HS-5 (cell line): ENCODE results near the gene COX17.

Experiments used
- DNase-seq: peaks from one replicate; pipeline ENCODE4 v3.0.0-alpha.2; 2012; ENCODE audit warnings: low read depth

COX17 gene

DNA sequence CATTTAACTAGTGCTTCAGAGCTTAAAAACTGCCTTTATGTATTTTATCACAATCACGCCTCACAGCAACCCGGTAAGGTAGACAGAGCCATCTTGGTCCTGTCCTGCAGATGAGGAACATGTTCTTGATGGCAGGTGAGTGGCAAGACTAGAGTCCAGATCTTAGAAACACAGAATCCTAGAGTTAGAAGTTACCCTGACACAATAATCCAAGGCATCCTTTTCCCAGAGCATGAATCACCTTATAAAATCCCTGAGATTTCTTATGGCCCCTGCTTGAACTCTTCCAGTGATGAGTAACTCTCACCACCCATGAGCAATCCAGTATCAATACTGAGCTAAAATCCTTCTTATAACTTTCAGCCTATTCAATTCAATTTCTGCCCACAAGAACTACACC, 33.7 kb downstream of the COX17 start:
- peak; percentile 82 for DNase-seq

DNA sequence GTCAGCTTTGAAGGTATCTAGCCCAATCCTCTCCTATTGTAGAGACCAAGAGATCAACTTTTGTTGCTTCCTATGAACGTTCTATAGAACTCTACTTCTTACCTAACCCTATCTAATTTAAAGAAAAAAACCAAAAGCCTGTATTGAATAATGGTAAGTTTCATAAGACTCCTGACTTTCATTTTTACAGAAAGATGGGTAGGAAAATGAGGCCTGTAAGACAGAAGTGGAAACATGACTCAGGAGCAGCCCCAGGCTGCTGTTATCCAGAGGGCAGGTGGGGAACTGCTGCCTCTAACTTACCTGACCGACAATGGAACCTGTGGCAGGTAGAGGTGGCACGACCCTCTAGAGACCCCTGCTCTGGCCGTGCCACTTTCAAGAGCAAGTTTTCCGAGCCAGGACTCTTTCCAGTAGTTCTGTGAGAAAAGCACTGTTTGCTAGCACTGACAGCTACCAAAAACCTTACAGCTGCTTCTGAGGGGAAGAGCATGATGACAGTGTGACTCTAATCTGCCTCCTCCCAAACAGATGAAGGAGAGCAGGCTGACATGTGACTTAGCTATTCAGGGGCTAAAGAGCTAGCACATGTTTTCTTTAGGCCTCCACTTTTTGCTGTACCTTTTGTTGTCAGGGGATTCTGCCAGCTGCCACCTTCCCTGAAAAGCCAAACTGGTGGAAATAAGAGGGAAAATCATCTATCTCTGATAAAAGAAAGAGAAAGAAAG, 34.3 kb downstream of the COX17 start:
- no peak for DNase-seq

DNA sequence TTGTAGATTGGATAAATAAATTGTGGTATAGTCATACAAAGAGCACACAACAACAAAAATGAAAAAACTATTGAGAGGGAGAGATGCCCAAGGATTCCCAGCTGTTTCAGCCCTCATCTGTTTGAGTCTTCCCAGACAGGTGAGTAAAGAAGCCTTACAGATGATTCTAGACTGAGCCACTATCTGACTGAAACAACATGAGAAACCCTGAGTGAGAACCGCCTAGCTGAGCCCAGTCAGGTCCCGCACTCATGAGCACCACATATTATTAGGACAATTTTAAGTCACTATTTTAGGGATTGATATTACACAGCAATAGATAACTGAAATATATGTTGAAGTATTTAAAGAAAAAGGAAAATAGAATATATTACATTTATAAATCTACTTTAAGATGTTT, 35.8 kb downstream of the COX17 start:
- no peak for DNase-seq

DNA sequence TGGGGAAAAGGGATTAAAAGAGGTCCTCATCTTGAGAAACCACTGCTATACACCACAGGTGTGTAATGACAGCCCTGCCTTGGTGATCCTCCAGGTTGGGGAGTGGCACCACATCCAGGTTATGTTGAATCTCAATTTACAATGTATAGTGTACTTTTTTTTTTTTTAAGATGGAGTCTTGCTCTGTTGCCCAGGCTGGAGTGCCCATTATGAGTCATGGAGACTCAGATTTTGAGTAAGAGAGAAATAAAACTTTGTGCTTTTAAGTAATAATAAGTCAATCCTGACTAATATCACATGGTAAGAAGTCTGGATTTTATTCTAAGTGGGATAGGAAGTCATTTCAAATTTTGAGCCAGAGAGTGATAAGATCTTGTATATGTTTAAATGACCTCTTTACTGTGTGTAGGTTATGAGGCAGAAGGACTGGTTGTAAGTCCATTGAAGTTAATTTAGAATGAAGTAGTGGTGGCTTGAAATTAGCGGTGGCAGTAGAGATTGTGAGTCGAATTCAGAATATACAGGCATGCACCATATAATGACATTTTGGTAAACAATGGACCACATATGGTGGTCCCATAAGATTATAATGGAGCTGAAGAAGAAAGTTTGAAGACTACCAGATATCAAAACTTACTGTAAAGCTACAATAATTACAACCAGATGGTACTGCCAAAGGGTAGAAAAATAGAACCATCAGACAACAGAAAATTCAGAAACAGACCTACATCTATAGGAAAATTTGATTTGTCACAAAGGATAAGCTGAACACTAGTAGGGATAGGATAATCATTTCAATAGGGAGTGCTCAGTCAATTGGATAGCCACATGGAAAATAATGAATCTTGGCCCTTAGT, 37.5 kb downstream of the COX17 start:
- DNase-seq: no peak

DNA sequence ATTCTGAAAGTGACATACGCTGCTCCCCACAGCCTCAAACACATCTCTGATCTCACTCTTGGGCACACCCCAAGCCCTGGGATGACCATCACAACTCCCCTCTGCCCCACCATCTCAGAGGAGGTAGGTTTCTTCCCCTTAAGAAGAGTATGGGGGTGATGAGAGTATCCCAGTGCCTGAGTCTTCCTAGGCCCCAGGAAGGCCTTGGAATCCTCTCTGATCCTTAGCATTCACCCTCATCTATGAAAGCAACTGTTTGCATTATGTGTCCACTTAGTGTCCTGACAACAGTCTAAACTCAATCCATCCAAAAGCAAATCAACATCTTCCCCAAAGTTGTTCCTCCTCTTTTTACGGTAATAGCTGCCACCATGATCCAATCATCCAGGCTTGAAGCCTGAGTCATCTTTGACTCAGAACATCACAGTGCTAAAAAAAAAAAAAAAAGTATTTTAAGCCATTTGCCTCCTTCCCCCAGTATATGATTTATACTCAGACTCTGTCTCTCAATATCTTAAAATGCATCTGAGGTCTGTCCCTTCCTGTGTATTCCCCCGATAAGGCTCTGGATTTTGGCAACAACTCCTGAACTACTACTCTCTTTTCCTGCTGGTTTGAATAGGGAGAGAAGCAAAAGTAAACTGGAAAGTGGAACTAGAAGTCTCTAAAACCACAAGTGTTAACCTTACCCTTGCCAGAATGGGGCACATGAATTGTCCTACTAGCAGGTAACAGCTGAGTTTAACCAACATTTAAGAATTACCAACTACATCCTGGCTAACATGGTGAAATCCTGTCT, 39.3 kb downstream of the COX17 start:
- DNase-seq: peak; percentile 88

DNA sequence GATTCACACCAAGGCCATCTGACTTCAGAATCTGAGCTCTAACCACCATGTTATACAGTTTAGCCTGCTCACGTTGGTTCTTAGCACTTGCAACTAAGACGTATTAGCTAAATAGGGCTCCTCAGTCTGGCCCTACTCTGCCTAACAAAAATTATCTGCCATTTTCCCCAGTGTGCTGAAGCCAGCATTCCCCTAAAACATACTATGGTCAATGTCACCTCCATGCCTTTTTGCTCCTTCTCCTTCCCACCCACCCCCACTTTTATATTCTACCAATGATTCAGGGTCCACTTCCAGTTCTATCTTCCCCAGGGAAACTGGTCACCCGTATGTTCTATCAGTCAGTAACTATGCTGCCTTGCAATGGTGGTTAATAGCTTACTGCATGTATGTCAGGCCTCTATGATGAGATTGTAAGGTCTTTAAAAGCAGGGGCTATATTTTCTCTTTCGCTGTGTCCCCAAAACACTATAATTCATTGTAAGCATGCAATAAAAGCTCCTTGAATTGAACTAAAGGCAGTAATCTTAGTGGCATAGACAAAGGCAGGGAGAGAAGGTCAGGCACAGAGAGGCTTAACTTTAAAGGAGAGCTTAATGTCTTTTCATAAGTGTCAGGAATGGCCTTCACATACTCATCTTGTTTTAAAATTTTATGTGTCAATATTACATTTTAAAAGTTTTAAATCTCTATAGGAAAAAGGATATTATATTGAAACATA, 40.2 kb downstream of the COX17 start:
- no peak for DNase-seq

DNA sequence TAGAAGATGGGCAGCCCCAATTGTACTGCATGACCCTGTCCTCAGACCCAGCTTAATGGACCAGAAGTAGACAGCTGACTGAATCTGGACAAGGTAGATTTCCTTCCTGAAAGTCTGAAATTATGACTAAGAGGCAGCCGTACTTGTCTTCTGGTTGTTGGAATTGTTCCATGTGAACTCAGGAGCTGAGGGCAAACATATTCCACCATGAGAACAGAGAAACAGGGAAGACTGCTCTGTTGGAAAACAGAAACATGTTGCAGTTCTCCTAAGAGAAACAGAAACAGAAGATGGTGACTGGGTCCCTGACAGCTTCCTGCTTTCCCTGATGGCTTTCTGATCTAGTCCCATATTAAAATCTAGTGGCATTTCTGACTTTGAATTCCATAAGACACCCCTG, 41.0 kb downstream of the COX17 start:
- DNase-seq: no peak

DNA sequence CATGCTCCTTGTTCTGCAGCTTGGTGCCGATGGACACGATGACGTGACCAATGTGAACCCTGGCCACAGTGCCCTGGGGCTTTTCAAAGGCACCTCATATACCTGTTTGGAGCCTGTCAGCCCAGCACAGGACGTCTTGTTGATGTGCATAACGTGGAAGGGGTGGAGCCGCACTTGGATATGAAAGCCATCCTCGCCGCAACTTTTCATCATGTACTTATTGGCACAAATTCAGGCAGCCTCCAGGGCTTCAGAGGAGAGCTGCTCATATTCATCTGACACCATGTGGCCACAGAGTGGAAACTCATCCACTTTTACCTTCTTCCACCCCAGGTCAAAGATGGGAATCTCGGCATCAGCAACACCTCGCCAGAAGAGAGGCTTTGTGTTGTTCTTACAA, 41.5 kb downstream of the COX17 start:
- DNase-seq: no peak

DNA sequence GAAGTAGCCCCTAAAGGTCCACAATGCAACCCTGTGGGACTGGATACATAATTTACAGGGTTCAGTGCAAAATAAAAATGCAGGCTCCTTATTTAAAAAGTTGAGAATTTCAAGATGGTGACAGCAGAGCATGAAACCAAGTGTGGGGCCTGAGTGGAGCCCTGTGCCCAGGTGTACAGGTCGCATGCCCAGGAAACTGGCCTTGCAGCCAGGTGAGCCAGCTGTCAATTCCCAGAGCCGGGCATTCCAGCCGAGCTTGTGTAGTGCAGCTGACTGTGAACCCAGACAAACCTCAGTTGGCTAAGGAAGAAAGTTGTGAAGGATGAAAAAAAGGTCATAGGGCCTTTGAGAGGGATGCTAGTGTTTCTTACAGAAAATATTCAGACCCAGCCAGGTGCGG, 44.4 kb downstream of the COX17 start:
- no peak for DNase-seq

DNA sequence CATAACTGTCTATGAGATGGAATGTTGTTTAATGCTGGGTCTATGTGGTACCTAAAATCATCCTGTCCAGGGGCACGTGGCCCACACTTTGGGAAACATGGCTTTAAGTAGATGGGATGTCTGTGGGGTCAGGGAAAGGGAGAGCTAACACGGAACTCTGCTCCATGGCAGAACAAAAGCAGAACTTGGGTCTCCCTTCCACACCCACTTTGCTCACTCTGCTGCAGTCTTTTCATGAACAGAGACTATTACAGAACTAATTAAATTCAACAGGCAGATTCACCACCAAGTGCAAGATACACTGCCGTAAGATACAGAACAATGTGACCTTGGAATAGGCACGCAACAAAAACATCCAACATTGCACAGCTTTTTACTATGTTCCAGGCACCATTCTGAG, 45.0 kb downstream of the COX17 start:
- DNase-seq: no peak

DNA sequence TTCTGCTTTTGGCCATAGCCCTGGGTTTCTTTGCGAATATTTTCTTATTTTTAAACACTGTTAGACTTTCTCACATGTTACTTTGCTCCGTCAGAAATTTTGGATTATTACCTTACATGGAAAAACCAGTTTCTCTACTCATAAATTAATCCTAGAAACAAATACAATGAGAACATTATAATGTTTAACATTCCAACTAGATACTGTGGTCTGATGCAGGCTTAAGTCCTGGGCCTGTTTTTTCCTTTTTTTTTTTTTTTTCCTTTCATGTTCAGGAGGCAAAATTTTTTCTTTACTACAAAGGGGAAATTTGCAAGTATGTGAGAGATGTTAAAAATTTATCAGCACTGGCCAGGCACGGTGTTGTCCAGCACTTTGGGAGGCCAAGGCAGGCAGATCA, 45.7 kb downstream of the COX17 start:
- DNase-seq: no peak

DNA sequence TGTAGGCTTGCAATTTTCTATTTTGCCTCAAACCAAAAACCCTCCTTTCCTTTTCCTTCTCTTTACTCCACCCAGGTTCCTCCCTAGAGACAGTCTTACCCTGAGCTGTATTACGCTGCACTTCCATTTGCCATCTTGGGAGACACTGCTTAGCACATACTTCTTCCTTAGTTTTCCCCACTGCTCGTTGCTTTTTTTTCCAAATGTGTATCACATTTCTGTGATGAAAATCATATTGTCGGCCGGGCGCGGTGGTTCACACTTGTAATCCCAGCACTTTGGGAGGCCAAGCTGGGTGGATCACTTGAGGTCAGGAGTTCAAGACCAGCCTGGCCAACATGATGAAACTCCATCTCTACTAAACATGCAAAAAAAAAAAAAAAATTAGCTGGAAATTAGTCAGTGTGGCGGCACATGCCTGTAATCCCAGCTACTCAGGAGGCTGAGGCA, 46.3 kb downstream of the COX17 start:
- no peak for DNase-seq

DNA sequence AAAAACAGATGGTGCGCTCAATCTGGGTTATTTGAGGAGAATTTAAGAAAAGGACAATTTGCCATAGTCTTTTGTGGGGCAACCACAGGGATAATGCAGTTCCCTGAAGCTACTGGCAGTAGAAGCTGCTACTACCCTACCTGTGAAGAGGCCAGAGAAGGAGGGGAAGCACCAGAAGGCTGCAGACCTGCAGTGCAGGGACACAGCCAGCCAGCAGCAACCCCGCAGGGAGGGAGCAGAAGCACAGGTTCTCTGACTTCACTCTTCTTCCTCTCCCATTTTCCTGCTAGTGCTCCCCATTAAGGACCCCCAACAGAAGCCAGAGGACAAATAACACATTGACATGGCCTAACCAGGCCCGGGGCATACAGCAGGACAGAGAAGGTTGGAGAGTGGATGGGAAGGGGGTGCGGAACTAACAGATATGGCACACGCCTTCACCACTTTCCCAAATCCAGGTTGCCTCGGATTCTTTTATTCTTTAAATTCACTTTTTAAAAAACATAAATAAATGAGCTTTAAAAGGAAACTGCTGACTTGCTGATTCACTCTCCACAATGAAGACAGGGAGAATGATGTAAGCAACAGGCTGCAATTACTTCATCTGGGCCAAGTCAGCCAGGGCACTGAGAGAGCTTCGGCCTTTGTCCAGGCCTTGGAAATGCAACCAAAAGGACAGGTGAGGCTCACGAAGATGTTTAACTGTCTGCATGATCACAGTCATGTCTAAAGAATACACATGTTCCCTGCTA, 46.9 kb downstream of the COX17 start:
- no peak for DNase-seq

DNA sequence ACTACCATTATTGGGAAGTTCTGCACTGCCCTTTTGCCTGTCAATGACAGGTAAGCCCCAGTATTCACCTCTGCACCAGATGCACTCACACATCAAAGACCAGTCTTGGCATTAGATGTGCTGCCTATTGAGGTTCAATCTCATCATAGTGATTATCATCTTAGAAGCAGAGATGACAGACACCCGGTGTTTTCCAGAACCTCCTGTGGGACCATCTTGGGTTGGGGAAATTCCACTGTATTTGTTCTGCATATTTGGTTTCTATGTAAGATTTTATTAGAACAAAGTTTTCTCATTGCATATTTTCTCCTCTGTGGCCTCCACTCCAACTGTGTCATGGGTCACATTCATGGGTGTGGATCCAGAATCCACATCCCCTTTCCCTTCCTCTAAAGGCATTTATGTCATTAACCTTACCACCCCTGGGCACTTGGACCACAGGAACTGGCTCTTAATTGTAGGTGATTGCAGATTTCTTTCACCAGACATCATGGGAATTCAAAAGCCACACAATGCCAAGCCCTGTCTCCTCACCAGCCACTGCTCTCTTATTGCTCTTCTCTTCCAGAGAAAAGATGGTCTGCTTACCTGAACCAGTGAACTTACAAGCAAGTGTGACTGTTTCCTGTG, 48.3 kb downstream of the COX17 start:
- no peak for DNase-seq

DNA sequence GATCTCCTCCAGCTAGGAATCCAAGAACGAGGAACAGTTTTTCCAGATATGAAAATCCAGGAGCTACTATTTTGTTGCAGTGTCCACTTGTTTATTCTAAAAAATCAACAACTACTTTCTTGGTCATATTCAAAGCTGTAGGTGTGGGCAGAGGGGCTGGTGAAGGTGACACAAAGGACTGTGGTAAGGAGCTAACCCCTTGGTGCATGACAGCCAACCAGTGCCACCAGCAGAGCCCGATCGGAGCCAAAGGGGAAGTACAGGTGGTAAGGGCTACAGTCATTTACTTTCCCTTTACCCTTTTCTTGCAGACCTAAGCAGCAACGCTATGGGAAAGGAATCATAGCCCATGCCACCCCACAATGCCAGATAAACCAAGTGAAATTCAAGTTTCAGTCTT, 48.8 kb downstream of the COX17 start:
- DNase-seq: no peak

DNA sequence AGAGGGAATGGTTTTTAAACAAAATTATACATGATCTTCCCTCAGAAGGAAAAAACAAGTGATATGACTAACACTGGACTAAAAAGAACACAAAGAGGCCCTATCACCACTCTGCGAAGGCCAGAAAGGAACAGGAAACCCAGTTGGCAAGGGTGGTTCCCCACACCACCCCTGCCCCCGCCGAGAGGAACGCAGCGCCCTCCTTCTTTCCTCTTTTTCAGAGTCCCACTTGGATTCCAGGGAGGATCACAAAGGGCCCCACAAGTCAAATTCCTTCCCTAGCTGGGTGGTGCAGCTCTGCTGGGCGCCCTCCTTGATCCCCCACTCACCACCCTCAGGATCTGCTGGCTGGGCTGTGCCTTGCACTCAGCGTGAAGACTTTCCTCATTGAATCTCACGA, 49.7 kb downstream of the COX17 start:
- DNase-seq: no peak

DNA sequence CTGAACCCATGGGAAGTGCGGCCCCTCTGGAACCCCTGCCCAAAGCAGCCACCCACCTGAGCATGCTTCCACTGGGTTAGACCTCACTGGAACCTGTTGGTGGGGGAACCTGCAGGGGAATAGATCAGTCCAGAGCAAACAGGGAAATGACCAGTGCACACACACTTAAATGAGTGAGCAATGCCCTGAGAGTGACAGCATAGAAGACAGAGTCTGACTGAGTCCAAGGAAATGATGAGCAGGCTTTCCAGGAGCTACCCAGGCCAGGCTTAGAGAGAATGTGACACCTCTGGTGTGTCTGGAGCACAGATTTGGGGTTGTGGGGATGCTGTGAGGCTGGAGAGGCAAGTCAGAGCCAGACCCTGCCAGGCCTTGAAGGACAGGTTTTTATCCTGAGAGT, 51.0 kb downstream of the COX17 start:
- no peak for DNase-seq

DNA sequence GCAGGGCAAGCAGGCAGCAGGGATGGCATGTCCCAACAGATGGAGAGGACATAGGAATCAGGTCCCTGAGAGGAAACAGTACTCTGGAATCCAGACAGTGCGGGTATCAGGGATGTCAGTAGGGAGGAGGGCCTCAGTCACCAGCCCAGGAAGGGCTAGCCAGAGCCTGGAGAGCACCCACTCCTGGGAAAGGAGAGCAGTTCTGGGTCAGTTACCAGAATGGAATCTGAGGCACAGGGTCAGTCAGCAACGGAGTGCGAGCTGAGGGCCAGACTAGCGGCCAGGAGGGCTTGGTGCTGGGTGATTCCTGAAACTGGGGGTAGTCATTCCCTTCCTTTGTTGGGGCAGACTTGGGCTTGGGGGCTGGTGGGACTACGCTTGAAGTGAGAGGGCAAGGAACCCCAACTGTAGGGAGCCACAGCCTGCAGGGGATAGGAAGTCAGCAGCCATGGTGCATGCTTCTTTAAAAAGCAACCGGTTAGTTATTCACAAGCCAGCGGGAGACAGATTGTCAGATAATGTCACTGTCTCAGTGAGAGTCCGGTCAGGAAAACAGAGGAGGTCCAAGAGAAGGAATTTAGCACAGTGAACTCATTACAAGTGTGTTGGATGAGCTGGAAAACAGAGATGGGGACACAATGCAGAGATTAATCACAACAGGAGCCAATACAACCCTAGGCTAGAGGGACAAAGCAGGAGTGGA, 51.6 kb downstream of the COX17 start:
- no peak for DNase-seq

DNA sequence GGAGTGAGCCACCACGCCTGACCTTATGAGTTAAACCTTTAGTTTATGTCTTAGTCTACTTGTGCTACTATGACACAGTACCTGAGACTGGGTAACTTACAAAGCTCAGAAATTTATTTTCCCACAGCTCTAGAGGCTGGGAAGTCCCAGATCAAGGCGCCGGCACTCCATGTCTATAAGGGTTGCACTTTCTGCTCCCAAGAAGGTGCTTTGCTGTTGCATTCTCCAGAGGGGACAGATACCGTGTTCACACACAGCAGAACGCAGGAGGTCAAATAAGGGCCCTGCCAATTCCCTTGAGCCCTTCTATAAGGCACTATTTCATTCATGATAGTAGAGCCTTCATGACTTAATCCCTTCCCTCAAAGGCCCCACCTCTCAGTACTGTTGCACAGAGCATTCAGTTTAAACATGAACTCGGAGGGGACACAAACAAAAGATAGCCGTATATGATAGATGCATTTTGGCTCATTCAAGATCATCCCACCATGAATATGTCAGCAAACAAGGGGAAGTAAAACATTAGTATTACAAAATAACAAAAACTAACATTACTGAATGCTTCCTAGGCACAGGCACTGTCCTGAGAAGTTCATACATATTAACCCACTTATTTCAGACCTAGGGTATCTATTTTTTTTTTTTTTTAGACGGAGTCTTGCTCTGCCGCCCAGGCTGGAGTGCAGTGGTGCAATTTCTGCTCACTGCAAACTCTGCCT, 53.0 kb downstream of the COX17 start:
- DNase-seq: no peak

DNA sequence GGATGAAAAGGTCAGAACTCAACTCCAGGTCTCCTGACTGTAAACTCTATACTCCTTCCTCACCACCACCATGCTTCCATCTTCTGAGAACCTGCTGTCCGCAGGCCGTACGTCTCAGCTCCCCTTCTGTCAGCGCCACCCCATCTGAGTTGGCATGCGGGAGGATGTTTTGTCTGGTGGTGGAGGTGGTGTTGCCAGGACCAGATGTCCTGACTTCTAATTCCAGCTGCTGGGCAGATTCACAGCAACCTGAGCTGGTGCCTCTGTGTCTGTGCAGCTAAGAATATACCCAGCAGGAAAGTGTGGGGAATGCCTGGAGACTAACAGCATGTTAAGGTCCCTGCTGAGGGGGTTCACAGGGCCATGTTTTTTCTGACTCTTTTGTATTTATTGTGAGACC, 56.3 kb downstream of the COX17 start:
- DNase-seq: no peak
